GM19023 (cell line): Measurements from ENCODE around the gene IPO11.
"Not testable (repeated sequence)": the region's sequence is repeated elsewhere in the genome, so short reads cannot be mapped to it uniquely, and the experiment has no call there.

Experiments used
- ATAC-seq: cut with Tn5 transposase; IDR thresholded peaks from one replicate; pipeline ENCODE4 v1.9.1; 2021; ENCODE audit warnings: mild to moderate bottlenecking, moderate library complexity; ENCODE audit not compliant: unreplicated experiment

The IPO11 gene

GRCh38 chr5:62594364-62594984 lies 181.9 kb downstream of the IPO11 start:
- ATAC-seq: no peak

- ATAC-seq: no peak
Measured at GRCh38 chr5:62596096-62596495, 183.5 kb downstream of the IPO11 start.

GRCh38 chr5:62596691-62597090 lies 184.1 kb downstream of the IPO11 start:
- ATAC-seq: no peak

- ATAC-seq: no peak
Measured at GRCh38 chr5:62597314-62597713, 184.8 kb downstream of the IPO11 start.

DNA sequence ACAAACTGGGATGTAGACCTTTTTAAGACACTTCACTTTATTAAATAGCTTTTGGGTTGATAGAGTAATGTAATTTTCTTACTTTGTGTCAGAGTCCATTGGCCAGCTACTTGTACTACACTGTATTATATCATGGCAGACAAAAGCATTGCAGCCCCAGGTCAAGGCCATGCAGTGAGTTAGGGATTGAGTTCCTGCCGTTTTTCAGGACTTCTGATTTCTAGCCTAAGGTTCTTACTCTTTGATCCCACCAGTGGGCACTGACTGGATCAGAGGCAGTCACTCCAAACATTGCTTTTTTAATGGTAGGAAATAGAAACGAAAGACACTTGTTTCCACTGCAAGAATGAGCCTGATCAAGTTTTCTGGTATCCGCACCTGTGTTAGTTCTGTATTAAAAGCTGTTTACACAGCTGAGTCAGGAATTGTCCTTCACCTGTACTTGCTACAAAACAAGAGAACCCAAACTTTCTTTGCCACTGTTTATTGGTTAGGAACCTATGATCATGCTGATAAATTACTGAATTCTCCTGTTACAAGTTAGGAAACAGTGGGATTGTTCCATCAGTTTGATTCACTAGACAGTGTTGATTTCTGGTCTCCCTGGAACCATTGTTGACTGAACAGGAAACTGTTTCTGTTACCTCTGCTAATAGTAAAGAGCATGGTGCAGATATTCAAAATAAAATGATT lies 188.1 kb downstream of the IPO11 start:
- ATAC-seq: no peak

DNA sequence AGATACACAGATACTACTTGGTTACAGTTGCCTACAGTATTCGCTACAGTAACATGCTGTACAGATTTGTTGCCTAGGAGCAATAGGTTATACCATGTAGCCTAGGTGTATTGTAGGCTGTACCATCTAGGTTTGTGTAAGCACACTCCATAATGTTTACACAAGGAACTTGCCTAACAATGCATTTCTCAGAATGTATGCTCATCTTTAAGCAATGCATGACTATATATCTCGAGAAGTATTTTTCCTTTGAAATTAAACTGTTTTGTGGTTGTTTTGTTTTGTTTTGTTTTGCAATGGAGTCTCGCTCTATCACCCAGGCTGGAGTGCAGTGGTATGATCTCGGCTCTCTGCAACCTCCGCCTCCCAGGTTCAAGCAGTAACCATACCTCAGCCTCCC lies 191.4 kb downstream of the IPO11 start:
- ATAC-seq: no peak

GRCh38 chr5:62605638-62606037 lies 193.1 kb downstream of the IPO11 start:
- ATAC-seq: no peak

GRCh38 chr5:62606878-62607277 lies 194.3 kb downstream of the IPO11 start:
- no peak for ATAC-seq

DNA sequence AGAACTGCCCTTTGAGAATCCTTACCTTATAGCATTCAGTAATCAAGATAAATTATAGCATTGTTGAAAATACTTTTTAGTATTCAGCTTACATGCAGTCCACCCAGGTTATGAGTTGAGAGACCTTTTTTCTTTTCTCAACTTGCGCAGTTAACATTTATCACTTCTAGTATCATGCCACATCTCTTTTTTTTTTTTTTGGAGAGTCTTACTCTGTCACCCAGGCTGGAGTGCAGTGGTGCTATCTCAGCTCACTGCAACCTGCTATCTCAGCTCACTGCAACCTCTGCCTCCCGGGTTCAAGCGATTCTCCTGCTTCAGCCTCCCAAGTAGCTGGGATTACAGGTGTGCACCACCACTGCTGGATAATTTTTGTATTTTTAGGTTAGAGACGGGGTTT lies 195.1 kb downstream of the IPO11 start:
- ATAC-seq: no peak

- ATAC-seq: no peak
Measured at GRCh38 chr5:62608529-62609511, 196.3 kb downstream of the IPO11 start.

DNA sequence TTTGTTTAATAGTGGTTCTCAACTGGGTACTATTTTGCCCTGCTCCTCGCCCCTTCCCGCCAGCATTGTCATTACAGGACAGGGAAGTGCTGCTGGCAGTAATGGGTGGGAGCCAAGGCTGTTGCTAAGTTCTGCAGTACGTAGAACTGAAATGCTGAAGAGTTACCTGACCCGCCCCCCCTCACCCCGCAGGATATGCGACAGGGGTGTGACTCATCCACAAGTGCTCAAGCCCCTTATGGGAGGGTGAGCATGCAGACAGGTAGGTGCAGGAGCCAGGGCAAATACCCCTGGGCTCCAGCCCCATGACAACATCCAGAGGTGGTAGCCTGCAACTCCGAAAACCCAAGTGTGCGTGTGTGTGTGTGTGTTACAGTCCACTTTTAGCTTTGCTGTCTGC lies 201.8 kb downstream of the IPO11 start:
- no peak for ATAC-seq

DNA sequence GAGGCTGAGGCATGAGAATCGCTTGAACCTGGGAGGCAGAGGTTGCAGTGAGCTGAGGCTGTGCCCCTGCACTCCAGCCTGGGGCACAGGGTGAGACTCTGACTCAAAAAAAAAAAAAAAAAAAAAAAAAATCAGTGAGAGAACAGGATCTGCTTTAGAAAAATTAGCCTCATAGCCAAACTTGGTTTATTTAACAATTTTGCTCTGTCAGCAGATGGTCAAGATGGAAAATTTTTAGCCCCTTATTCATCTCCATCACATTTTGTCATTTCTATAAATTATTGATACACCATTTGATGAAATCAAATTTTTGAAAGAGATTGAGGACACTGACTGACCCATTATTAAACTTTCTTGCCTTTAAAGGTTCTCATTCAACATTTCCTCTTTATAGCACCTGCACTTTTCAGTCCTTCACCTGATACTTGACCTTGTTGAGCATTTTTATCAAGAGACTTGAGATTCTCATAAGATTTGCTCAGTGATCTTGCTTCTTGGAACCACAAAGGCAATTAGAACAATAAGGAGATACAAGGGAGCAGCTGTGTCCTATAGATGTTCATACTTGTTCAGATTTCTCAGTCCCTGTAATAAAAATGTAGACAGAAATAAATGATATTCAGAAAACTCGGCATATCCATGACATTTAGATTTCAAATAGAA lies 204.2 kb downstream of the IPO11 start:
- ATAC-seq: no peak

- no peak for ATAC-seq
Measured at GRCh38 chr5:62617943-62618342, 205.4 kb downstream of the IPO11 start.

DNA sequence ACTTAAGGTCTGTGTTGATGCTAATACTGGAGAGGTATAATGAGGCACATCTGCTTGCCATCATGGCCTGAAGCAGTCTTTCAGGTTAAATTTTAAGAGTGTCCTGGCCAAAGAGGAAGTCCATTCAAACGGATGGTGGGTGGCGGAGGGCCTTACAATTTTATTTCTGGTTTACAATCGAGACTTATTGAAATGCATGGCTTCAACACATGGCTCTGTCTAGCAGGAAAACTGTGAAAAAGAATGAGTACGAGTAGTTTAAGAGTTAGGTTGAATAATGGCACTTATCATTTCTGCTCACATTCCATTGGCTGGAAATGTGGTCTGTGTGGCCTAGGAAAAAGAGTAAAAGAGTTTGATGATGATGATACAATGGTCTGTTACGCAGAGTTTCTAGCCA lies 208.2 kb downstream of the IPO11 start:
- ATAC-seq: no peak

DNA sequence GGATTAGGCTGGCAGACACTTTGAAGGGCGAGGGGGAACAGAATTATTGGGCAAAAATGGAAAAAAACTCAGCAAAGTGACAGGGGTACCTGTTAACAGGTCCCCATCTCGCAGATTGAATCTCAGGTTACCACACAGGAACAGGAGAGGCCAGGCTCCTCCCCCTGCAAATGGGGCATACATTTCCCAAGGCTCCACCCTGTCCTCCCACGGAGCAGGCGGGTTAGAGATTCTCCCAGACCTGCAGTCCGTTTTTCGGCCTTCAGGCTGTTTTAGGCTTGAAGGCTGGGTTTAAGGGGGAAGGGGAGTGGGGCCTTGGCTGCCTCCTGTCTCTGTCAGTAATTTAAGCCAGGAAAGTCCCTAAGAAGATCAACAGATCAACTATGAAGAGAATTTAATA lies 208.7 kb downstream of the IPO11 start:
- ATAC-seq: no peak

GRCh38 chr5:62623271-62623670 lies 210.7 kb downstream of the IPO11 start:
- no peak for ATAC-seq

DNA sequence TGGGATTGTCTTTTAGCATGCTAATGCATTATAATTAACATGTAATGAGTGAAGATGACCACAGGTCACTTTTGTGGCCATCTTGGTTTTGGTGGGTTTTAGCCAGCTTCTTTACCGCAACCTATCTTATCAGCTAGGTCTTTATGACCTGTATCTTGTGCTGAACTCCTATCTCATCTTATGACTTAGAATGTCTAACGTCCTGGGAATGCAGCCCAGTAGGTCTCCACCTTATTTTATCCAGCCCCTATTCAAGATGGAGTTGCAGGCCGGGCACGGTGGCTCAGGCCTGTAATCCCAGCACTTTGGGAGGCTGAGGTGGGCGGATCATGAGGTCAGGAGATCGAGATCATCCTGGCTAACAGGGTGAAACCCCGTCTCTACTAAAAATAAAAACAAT lies 211.9 kb downstream of the IPO11 start:
- not testable (repeated sequence) for ATAC-seq

DNA sequence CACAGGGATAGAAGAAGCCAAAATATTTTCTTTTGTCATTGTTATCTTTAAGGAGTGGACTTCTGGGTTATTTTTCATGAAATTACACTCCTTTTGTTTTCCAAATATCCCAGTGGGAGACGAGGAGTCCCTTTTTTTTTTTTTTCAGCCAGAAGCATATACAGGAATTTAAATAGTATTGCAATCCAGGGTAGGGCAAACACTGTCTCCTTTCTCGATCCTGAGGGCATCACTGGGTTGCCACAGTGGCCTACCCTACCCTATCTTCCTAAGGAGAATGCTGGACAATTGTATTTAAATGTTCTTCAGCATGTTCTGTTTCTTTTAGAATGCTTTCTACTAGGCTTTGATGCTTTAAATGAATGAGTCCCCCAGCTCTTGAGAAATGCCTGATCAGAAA lies 214.0 kb downstream of the IPO11 start:
- ATAC-seq: no peak

- ATAC-seq: no peak
Measured at GRCh38 chr5:62627121-62627520, 214.6 kb downstream of the IPO11 start.

DNA sequence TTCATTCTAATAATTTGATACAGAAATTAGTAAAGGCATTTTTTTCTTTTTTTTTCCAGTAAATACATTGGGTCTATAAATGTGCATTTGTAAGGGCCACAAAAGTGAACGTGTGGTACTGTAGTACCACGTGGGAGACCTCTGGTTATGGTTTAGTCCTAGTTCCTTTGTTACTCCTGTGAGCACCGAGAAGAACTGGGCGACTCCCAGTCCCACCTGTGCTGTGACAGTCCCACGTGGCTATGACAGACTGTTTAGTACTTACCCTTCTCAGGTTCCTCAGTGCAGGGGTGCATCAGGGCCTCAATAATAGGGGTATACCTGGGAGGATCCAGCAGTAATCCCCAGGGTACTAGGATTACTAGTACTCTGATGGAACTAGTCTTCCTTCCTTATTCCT lies 215.3 kb downstream of the IPO11 start:
- no peak for ATAC-seq

- ATAC-seq: no peak
Measured at GRCh38 chr5:62631909-62632580, 219.5 kb downstream of the IPO11 start.
